GM12878 (cell line): Measurements from ENCODE around the gene TEDC1.

Experiments
- CTCF ChIP-seq, 3 experiments: IDR thresholded peaks in 2 of 3; conservative IDR thresholded peaks in 1 of 3; 2 replicates each; pipeline ENCODE4 v1.5.1; 2011; ENCODE audit warnings: low read depth in 3 of 3, low read length in 3 of 3, mild to moderate bottlenecking in 3 of 3, control low read depth in 2 of 3, moderate library complexity in 2 of 3, inconsistent platforms in 1 of 3, mixed read lengths in 1 of 3; ENCODE audit not compliant: control insufficient read depth in 2 of 3, insufficient read depth in 1 of 3; ENCODE audit errors: extremely low read depth in 1 of 3
- E4F1 ChIP-seq: fragments of 450-650 bp; IDR thresholded peaks from 2 replicates; pipeline ENCODE4 v1.6.1; 2018; ENCODE audit warnings: borderline replicate concordance, mild to moderate bottlenecking; ENCODE audit not compliant: partially characterized antibody
- FOXM1 ChIP-seq: IDR thresholded peaks from 2 replicates; pipeline ENCODE4 v1.6.1; 2012; ENCODE audit warnings: low read depth, mild to moderate bottlenecking, inconsistent platforms, low read length, moderate library complexity
- HDAC2 ChIP-seq: fragments of 200-600 bp; sonication (generic); IDR thresholded peaks from 2 replicates; pipeline ENCODE4 v1.6.1; 2017
- KDM1A ChIP-seq: fragments of 200-600 bp; sonication (generic); IDR thresholded peaks from 2 replicates; pipeline ENCODE4 v1.6.1; 2016; ENCODE audit warnings: borderline replicate concordance
- NFYB ChIP-seq: IDR thresholded peaks from 2 replicates; pipeline ENCODE4 v1.6.1; 2011; ENCODE audit warnings: low read depth, mild to moderate bottlenecking, low read length, improper control_type of control experiment, moderate library complexity; ENCODE audit not compliant: insufficient read depth
- NRF1 ChIP-seq: conservative IDR thresholded peaks from 2 replicates; pipeline ENCODE4 v1.6.1; 2011; ENCODE audit warnings: mild to moderate bottlenecking, low read depth, low read length, improper control_type of control experiment
- POLR2A ChIP-seq: IDR thresholded peaks from 2 replicates; pipeline ENCODE4 v1.6.1; 2011; ENCODE audit warnings: low read depth, mild to moderate bottlenecking, low read length
- RCOR1 ChIP-seq: conservative IDR thresholded peaks from 2 replicates; pipeline ENCODE4 v1.6.1; 2012; ENCODE audit warnings: low read depth, low read length, improper control_type of control experiment
- TF ChIP-seq, protein P1 (sequence below): fragments of 450-650 bp; IDR thresholded peaks from 2 replicates; pipeline ENCODE4 v1.6.1; 2017; ENCODE audit warnings: antibody characterized with exemption, mild to moderate bottlenecking, moderate library complexity

- TF ChIP-seq HDAC2 (no peak), CTCF (IDR thresholded peaks at IDR 0.05 in 2 of 3, conservative IDR thresholded peaks at IDR 0.05 in 1 of 3; ENCODE audit: control insufficient read depth in 2 of 3, extremely low read depth in 1 of 3, insufficient read depth in 1 of 3, low read depth in 3 of 3, low read length in 3 of 3) (no peak), E4F1 (no peak), POLR2A (no peak), KDM1A (no peak), NRF1 (no peak), NFYB (no peak), FOXM1 (no peak), RCOR1 (no peak)
- TF ChIP-seq, protein P1, sequence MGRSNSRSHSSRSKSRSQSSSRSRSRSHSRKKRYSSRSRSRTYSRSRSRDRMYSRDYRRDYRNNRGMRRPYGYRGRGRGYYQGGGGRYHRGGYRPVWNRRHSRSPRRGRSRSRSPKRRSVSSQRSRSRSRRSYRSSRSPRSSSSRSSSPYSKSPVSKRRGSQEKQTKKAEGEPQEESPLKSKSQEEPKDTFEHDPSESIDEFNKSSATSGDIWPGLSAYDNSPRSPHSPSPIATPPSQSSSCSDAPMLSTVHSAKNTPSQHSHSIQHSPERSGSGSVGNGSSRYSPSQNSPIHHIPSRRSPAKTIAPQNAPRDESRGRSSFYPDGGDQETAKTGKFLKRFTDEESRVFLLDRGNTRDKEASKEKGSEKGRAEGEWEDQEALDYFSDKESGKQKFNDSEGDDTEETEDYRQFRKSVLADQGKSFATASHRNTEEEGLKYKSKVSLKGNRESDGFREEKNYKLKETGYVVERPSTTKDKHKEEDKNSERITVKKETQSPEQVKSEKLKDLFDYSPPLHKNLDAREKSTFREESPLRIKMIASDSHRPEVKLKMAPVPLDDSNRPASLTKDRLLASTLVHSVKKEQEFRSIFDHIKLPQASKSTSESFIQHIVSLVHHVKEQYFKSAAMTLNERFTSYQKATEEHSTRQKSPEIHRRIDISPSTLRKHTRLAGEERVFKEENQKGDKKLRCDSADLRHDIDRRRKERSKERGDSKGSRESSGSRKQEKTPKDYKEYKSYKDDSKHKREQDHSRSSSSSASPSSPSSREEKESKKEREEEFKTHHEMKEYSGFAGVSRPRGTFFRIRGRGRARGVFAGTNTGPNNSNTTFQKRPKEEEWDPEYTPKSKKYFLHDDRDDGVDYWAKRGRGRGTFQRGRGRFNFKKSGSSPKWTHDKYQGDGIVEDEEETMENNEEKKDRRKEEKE, result no peak
Measured at GRCh38 chr14:105505101-105505500, 14.1 kb downstream of the TEDC1 start.
